ENCODE data around the gene ADRA2C.

DNA sequence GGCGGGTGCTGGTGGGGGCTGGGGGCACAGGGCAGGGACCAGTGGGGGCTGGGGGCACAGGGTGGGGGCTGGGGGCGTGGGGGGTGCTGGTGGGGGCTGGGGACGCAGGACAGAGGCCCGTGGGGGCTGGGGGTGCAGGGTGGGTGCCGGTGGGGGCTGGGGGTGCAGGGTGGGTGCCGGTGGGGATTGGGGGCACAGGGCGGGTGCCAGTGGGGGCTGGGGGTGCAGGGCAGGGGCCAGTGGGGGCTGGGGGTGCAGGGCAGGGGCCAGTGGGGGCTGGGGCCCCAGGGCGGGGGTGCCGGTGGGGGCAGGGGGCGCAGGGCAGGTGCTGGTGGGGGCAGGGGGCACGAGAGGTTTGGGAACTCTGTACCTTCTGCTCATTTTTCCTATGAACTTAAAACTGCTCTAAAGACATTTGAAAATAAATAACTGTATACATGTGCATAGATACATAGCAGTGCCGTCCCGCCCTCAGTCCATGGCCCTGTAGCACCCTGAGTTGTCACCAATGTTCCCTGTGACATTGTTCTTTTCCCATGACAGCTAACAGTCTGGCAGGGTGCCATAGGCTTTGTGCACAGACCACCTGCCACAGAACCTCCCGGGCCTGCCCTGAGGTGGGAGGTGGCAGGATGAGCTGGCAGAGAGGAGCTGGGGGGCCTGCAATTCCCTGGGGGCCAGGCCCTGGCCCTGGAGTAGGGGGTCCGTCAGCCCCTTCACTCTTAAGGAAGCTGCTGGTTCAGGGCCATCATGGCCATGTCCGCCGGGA is 35.6 kb upstream of the ADRA2C start:
- TF ChIP-seq POLR2A (IDR thresholded peaks at IDR 0.05) = no peak
- TF ChIP-seq, protein P1, sequence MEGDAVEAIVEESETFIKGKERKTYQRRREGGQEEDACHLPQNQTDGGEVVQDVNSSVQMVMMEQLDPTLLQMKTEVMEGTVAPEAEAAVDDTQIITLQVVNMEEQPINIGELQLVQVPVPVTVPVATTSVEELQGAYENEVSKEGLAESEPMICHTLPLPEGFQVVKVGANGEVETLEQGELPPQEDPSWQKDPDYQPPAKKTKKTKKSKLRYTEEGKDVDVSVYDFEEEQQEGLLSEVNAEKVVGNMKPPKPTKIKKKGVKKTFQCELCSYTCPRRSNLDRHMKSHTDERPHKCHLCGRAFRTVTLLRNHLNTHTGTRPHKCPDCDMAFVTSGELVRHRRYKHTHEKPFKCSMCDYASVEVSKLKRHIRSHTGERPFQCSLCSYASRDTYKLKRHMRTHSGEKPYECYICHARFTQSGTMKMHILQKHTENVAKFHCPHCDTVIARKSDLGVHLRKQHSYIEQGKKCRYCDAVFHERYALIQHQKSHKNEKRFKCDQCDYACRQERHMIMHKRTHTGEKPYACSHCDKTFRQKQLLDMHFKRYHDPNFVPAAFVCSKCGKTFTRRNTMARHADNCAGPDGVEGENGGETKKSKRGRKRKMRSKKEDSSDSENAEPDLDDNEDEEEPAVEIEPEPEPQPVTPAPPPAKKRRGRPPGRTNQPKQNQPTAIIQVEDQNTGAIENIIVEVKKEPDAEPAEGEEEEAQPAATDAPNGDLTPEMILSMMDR (IDR thresholded peaks at IDR 0.05) = no peak
